ENCODE results near the gene CORO2A. TPM values are rescaled to one million over a fixed set of nuclear protein-coding genes. Genes with fewer than 3 reads are reported as not detected.

Gene CORO2A
- total and polyA plus RNA-seq, 2 of the 13 experiments (the other 11 are each of a cell fraction or from before 2014, with no cell fraction given) = 14.4 to 15.3 TPM

DNA sequence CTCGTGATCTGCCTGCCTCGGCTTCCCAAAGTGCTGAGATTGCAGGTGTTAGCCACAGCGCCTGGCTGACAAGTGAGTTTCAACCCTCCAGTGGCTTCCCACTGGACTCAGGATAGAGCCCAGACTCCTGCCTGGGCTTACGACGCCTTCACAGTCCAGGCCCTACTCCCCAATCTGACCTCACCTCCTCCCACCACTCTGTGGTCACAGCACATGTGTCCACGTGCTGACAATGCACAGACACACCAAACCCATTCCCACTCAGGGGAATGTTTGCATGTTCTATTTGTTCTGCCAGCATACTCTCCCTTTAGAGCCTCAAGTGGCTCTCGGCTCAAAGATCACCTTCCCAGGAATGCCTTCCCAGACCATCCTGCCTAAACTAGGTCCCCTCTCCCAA is 42.3 kb downstream of the CORO2A start (continued):
- TF ChIP-seq, protein P1, sequence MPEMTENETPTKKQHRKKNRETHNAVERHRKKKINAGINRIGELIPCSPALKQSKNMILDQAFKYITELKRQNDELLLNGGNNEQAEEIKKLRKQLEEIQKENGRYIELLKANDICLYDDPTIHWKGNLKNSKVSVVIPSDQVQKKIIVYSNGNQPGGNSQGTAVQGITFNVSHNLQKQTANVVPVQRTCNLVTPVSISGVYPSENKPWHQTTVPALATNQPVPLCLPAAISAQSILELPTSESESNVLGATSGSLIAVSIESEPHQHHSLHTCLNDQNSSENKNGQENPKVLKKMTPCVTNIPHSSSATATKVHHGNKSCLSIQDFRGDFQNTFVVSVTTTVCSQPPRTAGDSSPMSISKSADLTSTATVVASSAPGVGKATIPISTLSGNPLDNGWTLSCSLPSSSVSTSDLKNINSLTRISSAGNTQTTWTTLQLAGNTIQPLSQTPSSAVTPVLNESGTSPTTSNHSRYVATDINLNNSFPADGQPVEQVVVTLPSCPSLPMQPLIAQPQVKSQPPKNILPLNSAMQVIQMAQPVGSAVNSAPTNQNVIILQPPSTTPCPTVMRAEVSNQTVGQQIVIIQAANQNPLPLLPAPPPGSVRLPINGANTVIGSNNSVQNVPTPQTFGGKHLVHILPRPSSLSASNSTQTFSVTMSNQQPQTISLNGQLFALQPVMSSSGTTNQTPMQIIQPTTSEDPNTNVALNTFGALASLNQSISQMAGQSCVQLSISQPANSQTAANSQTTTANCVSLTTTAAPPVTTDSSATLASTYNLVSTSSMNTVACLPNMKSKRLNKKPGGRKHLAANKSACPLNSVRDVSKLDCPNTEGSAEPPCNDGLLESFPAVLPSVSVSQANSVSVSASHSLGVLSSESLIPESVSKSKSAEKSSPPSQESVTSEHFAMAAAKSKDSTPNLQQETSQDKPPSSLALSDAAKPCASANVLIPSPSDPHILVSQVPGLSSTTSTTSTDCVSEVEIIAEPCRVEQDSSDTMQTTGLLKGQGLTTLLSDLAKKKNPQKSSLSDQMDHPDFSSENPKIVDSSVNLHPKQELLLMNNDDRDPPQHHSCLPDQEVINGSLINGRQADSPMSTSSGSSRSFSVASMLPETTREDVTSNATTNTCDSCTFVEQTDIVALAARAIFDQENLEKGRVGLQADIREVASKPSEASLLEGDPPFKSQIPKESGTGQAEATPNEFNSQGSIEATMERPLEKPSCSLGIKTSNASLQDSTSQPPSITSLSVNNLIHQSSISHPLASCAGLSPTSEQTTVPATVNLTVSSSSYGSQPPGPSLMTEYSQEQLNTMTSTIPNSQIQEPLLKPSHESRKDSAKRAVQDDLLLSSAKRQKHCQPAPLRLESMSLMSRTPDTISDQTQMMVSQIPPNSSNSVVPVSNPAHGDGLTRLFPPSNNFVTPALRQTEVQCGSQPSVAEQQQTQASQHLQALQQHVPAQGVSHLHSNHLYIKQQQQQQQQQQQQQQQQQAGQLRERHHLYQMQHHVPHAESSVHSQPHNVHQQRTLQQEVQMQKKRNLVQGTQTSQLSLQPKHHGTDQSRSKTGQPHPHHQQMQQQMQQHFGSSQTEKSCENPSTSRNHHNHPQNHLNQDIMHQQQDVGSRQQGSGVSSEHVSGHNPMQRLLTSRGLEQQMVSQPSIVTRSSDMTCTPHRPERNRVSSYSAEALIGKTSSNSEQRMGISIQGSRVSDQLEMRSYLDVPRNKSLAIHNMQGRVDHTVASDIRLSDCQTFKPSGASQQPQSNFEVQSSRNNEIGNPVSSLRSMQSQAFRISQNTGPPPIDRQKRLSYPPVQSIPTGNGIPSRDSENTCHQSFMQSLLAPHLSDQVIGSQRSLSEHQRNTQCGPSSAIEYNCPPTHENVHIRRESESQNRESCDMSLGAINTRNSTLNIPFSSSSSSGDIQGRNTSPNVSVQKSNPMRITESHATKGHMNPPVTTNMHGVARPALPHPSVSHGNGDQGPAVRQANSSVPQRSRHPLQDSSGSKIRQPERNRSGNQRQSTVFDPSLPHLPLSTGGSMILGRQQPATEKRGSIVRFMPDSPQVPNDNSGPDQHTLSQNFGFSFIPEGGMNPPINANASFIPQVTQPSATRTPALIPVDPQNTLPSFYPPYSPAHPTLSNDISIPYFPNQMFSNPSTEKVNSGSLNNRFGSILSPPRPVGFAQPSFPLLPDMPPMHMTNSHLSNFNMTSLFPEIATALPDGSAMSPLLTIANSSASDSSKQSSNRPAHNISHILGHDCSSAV (CRISPR knock-in tag; IDR thresholded peaks at IDR 0.05; ENCODE audit: borderline replicate concordance) = no peak
- TF ChIP-seq SOX13 (IDR thresholded peaks at IDR 0.05) (no peak), SOX13 (CRISPR knock-in tag; conservative IDR thresholded peaks at IDR 0.05 in 1 of 2, IDR thresholded peaks at IDR 0.05 in 1 of 2) (peak in 1 of 2 experiments; percentile 72; a peak in 2 of 4 replicates), JUND (CRISPR knock-in tag; IDR thresholded peaks at IDR 0.05) (no peak), HNRNPLL (IDR thresholded peaks at IDR 0.05; ENCODE audit: low read depth, low read length, poor library complexity, severe bottlenecking) (no peak), GFI1 (CRISPR knock-in tag; IDR thresholded peaks at IDR 0.05; ENCODE audit: borderline replicate concordance) (no peak), ZNF567 (CRISPR knock-in tag; IDR thresholded peaks at IDR 0.05; ENCODE audit: borderline replicate concordance) (no peak), RAD21 (CRISPR knock-in tag; IDR thresholded peaks at IDR 0.05) (no peak), SP4 (CRISPR knock-in tag; IDR thresholded peaks at IDR 0.05) (no peak)
- TF ChIP-seq, protein P2, sequence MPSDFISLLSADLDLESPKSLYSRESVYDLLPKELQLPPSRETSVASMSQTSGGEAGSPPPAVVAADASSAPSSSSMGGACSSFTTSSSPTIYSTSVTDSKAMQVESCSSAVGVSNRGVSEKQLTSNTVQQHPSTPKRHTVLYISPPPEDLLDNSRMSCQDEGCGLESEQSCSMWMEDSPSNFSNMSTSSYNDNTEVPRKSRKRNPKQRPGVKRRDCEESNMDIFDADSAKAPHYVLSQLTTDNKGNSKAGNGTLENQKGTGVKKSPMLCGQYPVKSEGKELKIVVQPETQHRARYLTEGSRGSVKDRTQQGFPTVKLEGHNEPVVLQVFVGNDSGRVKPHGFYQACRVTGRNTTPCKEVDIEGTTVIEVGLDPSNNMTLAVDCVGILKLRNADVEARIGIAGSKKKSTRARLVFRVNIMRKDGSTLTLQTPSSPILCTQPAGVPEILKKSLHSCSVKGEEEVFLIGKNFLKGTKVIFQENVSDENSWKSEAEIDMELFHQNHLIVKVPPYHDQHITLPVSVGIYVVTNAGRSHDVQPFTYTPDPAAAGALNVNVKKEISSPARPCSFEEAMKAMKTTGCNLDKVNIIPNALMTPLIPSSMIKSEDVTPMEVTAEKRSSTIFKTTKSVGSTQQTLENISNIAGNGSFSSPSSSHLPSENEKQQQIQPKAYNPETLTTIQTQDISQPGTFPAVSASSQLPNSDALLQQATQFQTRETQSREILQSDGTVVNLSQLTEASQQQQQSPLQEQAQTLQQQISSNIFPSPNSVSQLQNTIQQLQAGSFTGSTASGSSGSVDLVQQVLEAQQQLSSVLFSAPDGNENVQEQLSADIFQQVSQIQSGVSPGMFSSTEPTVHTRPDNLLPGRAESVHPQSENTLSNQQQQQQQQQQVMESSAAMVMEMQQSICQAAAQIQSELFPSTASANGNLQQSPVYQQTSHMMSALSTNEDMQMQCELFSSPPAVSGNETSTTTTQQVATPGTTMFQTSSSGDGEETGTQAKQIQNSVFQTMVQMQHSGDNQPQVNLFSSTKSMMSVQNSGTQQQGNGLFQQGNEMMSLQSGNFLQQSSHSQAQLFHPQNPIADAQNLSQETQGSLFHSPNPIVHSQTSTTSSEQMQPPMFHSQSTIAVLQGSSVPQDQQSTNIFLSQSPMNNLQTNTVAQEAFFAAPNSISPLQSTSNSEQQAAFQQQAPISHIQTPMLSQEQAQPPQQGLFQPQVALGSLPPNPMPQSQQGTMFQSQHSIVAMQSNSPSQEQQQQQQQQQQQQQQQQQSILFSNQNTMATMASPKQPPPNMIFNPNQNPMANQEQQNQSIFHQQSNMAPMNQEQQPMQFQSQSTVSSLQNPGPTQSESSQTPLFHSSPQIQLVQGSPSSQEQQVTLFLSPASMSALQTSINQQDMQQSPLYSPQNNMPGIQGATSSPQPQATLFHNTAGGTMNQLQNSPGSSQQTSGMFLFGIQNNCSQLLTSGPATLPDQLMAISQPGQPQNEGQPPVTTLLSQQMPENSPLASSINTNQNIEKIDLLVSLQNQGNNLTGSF (CRISPR knock-in tag; IDR thresholded peaks at IDR 0.05) = 0 out of 2 replicates have a peak, but pooled peaks have one; percentile 32
- TF ChIP-seq, protein P3, sequence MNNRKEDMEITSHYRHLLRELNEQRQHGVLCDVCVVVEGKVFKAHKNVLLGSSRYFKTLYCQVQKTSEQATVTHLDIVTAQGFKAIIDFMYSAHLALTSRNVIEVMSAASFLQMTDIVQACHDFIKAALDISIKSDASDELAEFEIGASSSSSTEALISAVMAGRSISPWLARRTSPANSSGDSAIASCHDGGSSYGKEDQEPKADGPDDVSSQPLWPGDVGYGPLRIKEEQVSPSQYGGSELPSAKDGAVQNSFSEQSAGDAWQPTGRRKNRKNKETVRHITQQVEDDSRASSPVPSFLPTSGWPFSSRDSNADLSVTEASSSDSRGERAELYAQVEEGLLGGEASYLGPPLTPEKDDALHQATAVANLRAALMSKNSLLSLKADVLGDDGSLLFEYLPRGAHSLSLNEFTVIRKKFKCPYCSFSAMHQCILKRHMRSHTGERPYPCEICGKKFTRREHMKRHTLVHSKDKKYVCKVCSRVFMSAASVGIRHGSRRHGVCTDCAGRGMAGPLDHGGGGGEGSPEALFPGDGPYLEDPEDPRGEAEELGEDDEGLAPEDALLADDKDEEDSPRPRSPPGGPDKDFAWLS (CRISPR knock-in tag; IDR thresholded peaks at IDR 0.05; ENCODE audit: borderline replicate concordance) = no peak
- TF ChIP-seq, protein P4, sequence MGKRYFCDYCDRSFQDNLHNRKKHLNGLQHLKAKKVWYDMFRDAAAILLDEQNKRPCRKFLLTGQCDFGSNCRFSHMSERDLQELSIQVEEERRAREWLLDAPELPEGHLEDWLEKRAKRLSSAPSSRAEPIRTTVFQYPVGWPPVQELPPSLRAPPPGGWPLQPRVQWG (CRISPR knock-in tag; IDR thresholded peaks at IDR 0.05; ENCODE audit: borderline replicate concordance, low read depth) = no peak

Measured in HepG2 (cell line).